Measurements from ENCODE around the gene DYRK3.

DYRK3 gene

GRCh38 chr1:206663832-206664652, 28.7 kb downstream of the DYRK3 start (continued):
- TF ChIP-seq ZNF704 (tag by site-specific recombination; IDR thresholded peaks at IDR 0.05) (no peak), ZNF654 (tag by site-specific recombination; IDR thresholded peaks at IDR 0.05; ENCODE audit: low read depth) (peak; percentile 90), ZNF335 (tag by site-specific recombination; conservative IDR thresholded peaks at IDR 0.05) (peak; percentile 59), ZNF202 (tag by site-specific recombination; IDR thresholded peaks at IDR 0.05; ENCODE audit: borderline replicate concordance) (no peak), MEIS1 (CRISPR knock-in tag; IDR thresholded peaks at IDR 0.05; ENCODE audit: borderline replicate concordance) (no peak), KLF16 (tag by site-specific recombination; IDR thresholded peaks at IDR 0.05) (no peak), ZNF266 (tag by site-specific recombination; IDR thresholded peaks at IDR 0.05; ENCODE audit: low read depth) (no peak), ZNF664 (tag by site-specific recombination; IDR thresholded peaks at IDR 0.05) (no peak), ZNF449 (tag by site-specific recombination; IDR thresholded peaks at IDR 0.05) (no peak), EGR2 (tag by site-specific recombination; IDR thresholded peaks at IDR 0.05; ENCODE audit: low read depth) (0 out of 2 replicates have a peak, but pooled peaks have one; percentile 12), ZNF645 (tag by site-specific recombination; IDR thresholded peaks at IDR 0.05) (no peak), PRDM10 (tag by site-specific recombination; IDR thresholded peaks at IDR 0.05) (no peak), ZNF2 (tag by site-specific recombination; IDR thresholded peaks at IDR 0.05) (0 out of 2 replicates have a peak, but pooled peaks have one; percentile 29), ZNF549 (tag by site-specific recombination; IDR thresholded peaks at IDR 0.05) (no peak), ZNF529 (tag by site-specific recombination; IDR thresholded peaks at IDR 0.05; ENCODE audit: insufficient replicate concordance) (no peak), GLIS2 (tag by site-specific recombination; IDR thresholded peaks at IDR 0.05) (peak; percentile 14; the same call in 1 of the 2 replicates), ZNF624 (tag by site-specific recombination; IDR thresholded peaks at IDR 0.05) (no peak), ZNF155 (tag by site-specific recombination; IDR thresholded peaks at IDR 0.05) (no peak)

GRCh38 chr1:206664740-206665139, 29.4 kb downstream of the DYRK3 start:
- Histone ChIP-seq H3K4me3 (ENCODE audit: low read depth, low read length) (no peak overlapping the region), H3K4me1 (ENCODE audit: control insufficient read depth, insufficient read depth, low read length) (no peaks in the 10 kb centered on the region), H3K9me3 (ENCODE audit: control insufficient read depth, insufficient read depth, low read depth, low read length) (no peaks in the 10 kb centered on the region), H3K36me3 (ENCODE audit: control insufficient read depth in 2 of 2, insufficient read depth in 1 of 2, low read length in 2 of 2) (no peaks in the 10 kb centered on the region), H3K27ac (ENCODE audit: extremely low read depth, low read depth, low read length) (no peak overlapping the region)
- ChIA-PET POLR2A (interaction anchor here (0.8 to 1.3 kb wide), 3 partner anchors 29 to 108 kb away, joined by 3 to 7 read pairs (median 4); partner anchors contain the start of gene DYRK3), CTCF (interaction anchor here (0.6 to 25.1 kb wide), 35 partner anchors 10 to 531 kb away, joined by 3 to 380 read pairs (median 8); partner anchors contain the start of genes DYRK3, EIF2D and MAPKAPK2)
- no peak for TF ChIP-seq SCRT1 (tag by site-specific recombination; IDR thresholded peaks at IDR 0.05; ENCODE audit: borderline replicate concordance)
- no peak for TF ChIP-seq ZNF354C (tag by site-specific recombination; IDR thresholded peaks at IDR 0.05; ENCODE audit: borderline replicate concordance, low read depth)
- TF ChIP-seq PRDM10 (tag by site-specific recombination; IDR thresholded peaks at IDR 0.05), result no peak
